PC-9 (cell line): ENCODE data around the gene TRIP11. TPM values are rescaled to one million over a fixed set of nuclear protein-coding genes. Genes with fewer than 3 reads are reported as not detected.
"Not testable (repeated sequence)": the region's sequence is repeated elsewhere in the genome, so short reads cannot be mapped to it uniquely, and the experiment has no call there.

Source experiments
- BruUV-seq: library from RNA; stranded (reverse); fragments of 400-500 nt; replicated peaks from 2 replicates; lab custom pipeline; 2021; lab: Mats Ljungman, UMichigan
- CTCF ChIA-PET: fragments of 300-600 bp; sonication (Branson Sonifier 250); formaldehyde crosslinking; loops from one replicate; lab custom pipeline; 2022; ENCODE audit warnings: antibody characterized with exemption; lab: Charles Lee
- POLR2A ChIA-PET: fragments of 300-600 bp; sonication (Branson Sonifier 250); formaldehyde crosslinking; loops from one replicate; lab custom pipeline; 2022; ENCODE audit warnings: antibody characterized with exemption; ENCODE audit not compliant: unreplicated experiment; lab: Charles Lee
- DNase-seq, 2 experiments: peaks; one replicate each; pipeline versions ENCODE4 v3.0.0 to v3.0.0-alpha.2; 2015 to 2022; ENCODE audit warnings: mixed read lengths in 1 of 2
- H2AFZ ChIP-seq: fragments of 200-600 bp; sonication (generic); 2 replicates; pipeline ENCODE4 v1.8.1; 2017; ENCODE audit warnings: antibody characterized with exemption
- H3F3A ChIP-seq: fragments of 200-600 bp; sonication (generic); 2 replicates; pipeline ENCODE4 v1.8.1; 2017; ENCODE audit warnings: antibody characterized with exemption, mild to moderate bottlenecking, low read depth; ENCODE audit not compliant: insufficient read depth
- H3K27ac ChIP-seq: fragments of 200-600 bp; sonication (generic); 2 replicates; pipeline ENCODE4 v1.6.1; 2016; ENCODE audit warnings: mixed run types
- H3K27me3 ChIP-seq: fragments of 200-600 bp; sonication (generic); 2 replicates; pipeline ENCODE4 v1.6.1; 2016; ENCODE audit warnings: low read depth, mixed run types; ENCODE audit not compliant: insufficient read depth
- H3K36me3 ChIP-seq: fragments of 200-600 bp; sonication (generic); 2 replicates; pipeline ENCODE4 v1.6.1; 2016; ENCODE audit warnings: low read depth, mixed run types
- H3K4me1 ChIP-seq: fragments of 200-600 bp; sonication (generic); replicated peaks from 2 replicates; pipeline ENCODE4 v1.6.1; 2016; ENCODE audit warnings: mixed run types; ENCODE audit not compliant: insufficient read depth
- H3K4me2 ChIP-seq: fragments of 200-600 bp; sonication (generic); 2 replicates; pipeline ENCODE4 v1.6.1; 2017; ENCODE audit warnings: mixed run types
- H3K4me3 ChIP-seq: fragments of 200-600 bp; sonication (generic); 2 replicates; pipeline ENCODE4 v1.6.1; 2016; ENCODE audit warnings: mixed run types
- H3K79me2 ChIP-seq: fragments of 200-600 bp; sonication (generic); 2 replicates; pipeline ENCODE4 v1.6.1; 2017; ENCODE audit warnings: low read depth, mixed run types
- H3K9me2 ChIP-seq: fragments of 200-600 bp; sonication (generic); 2 replicates; pipeline ENCODE4 v1.8.1; 2017; ENCODE audit warnings: mild to moderate bottlenecking; ENCODE audit not compliant: insufficient read depth
- H3K9me3 ChIP-seq: fragments of 200-600 bp; sonication (generic); 2 replicates; pipeline ENCODE4 v1.8.1; 2016; ENCODE audit warnings: low read depth; ENCODE audit not compliant: insufficient read depth
- H4K20me1 ChIP-seq: fragments of 200-600 bp; sonication (generic); 2 replicates; pipeline ENCODE4 v1.8.1; 2017; ENCODE audit not compliant: insufficient read depth
- CTCF ChIP-seq: fragments of 200-600 bp; sonication (generic); conservative IDR thresholded peaks from 2 replicates; pipeline ENCODE4 v1.6.1; 2017; ENCODE audit warnings: mixed run types, antibody characterized with exemption, mild to moderate bottlenecking, moderate library complexity
- EZH2 ChIP-seq: fragments of 200-600 bp; sonication (generic); IDR thresholded peaks from 2 replicates; pipeline ENCODE4 v1.8.0; 2017; ENCODE audit warnings: antibody characterized with exemption, low read depth
- intact Hi-C: fragments of 100-400 bp; cut with micrococcal nuclease; formaldehyde crosslinking; loops from one replicate; pipeline ENCODE4 v1.10.0; 2022; ENCODE audit not compliant: unreplicated experiment
- total RNA-seq: library from RNA; stranded (reverse); gene quantifications from 2 replicates; pipeline ENCODE4 v1.2.3, GENCODE V29; 2021

The TRIP11 gene
- total RNA-seq, 1 experiment from 2014 or later: 22.0 TPM

- no peaks in the 10 kb centered on the region for H3K36me3 ChIP-seq
- no peaks in the 10 kb centered on the region for H3K27me3 ChIP-seq
- ChIA-PET POLR2A (no interaction called here), CTCF (no interaction called here)
- no peak overlapping the region for H3K4me3 ChIP-seq
- no peaks in the 10 kb centered on the region for H3F3A ChIP-seq
- no peaks in the 10 kb centered on the region for H3K4me1 ChIP-seq
- H3K9me3 ChIP-seq: no peaks in the 10 kb centered on the region
- H3K4me2 ChIP-seq: no peak overlapping the region
- intact Hi-C loops: no loop called here
- TF ChIP-seq CTCF (no peak), EZH2 (no peak)
- no peak overlapping the region for H3K27ac ChIP-seq
- no peaks in the 10 kb centered on the region for H4K20me1 ChIP-seq
- H3K9me2 ChIP-seq: no peaks in the 10 kb centered on the region
- no peak for DNase-seq
- no peaks in the 10 kb centered on the region for H3K79me2 ChIP-seq
- H2AFZ ChIP-seq: no peak overlapping the region
- no TSS peak for BruUV-seq
These were observed 18.4 kb upstream of the TRIP11 start for GRCh38 chr14:92058006-92058917.

- no peaks in the 10 kb centered on the region for H3K9me3 ChIP-seq
- no peak overlapping the region for H3K4me2 ChIP-seq
- no peak for DNase-seq
- intact Hi-C loops: no loop called here
- no peak overlapping the region for H3K4me3 ChIP-seq
- no TSS peak for BruUV-seq
- TF ChIP-seq EZH2 (no peak), CTCF (no peak)
- no peaks in the 10 kb centered on the region for H3K4me1 ChIP-seq
- ChIA-PET CTCF (no interaction called here), POLR2A (no interaction called here)
- H4K20me1 ChIP-seq: no peaks in the 10 kb centered on the region
- no peak overlapping the region for H3K27ac ChIP-seq
- no peaks in the 10 kb centered on the region for H3K27me3 ChIP-seq
- H3F3A ChIP-seq: no peaks in the 10 kb centered on the region
- H3K9me2 ChIP-seq: no peaks in the 10 kb centered on the region
- no peak overlapping the region for H2AFZ ChIP-seq
- no peaks in the 10 kb centered on the region for H3K36me3 ChIP-seq
- H3K79me2 ChIP-seq: no peaks in the 10 kb centered on the region
These were observed 9.9 kb upstream of the TRIP11 start for GRCh38 chr14:92049781-92050180.

GRCh38 chr14:92049221-92049620, 9.4 kb upstream of the TRIP11 start:
- H3K27me3 ChIP-seq, BruUV-seq, H3K4me2 ChIP-seq, H4K20me1 ChIP-seq, H3F3A ChIP-seq, H3K9me3 ChIP-seq, H3K36me3 ChIP-seq, H3K79me2 ChIP-seq, CTCF ChIA-PET, H3K4me3 ChIP-seq, DNase-seq, H3K9me2 ChIP-seq, intact Hi-C loops, POLR2A ChIA-PET, H2AFZ ChIP-seq, H3K4me1 ChIP-seq, H3K27ac ChIP-seq: not testable (repeated sequence)

- H3K27ac ChIP-seq, H4K20me1 ChIP-seq, H3K9me2 ChIP-seq, H3K36me3 ChIP-seq, H3K9me3 ChIP-seq, BruUV-seq, H3K27me3 ChIP-seq, CTCF ChIA-PET, H3F3A ChIP-seq, H3K4me1 ChIP-seq, H3K4me3 ChIP-seq, H3K4me2 ChIP-seq, DNase-seq, POLR2A ChIA-PET, intact Hi-C loops, H3K79me2 ChIP-seq, H2AFZ ChIP-seq: not testable (repeated sequence)
These were observed 6.0 kb upstream of the TRIP11 start for GRCh38 chr14:92045904-92046303.

GRCh38 chr14:92041766-92042165, 1.9 kb upstream of the TRIP11 start:
- peaks cover 36% of the 10 kb centered on the region for H3K79me2 ChIP-seq
- intact Hi-C loops, H3K9me3 ChIP-seq, H3K4me2 ChIP-seq, H3K27ac ChIP-seq, H3K36me3 ChIP-seq, H3K4me3 ChIP-seq, H2AFZ ChIP-seq, CTCF ChIA-PET, BruUV-seq, DNase-seq, POLR2A ChIA-PET, H3F3A ChIP-seq, H3K9me2 ChIP-seq, H4K20me1 ChIP-seq, H3K27me3 ChIP-seq: not testable (repeated sequence)
- H3K4me1 ChIP-seq: 0 out of 2 replicates have a peak, but pooled peaks cover 10% of the 10 kb centered on the region
